NCI-H1436 (cell line): ENCODE measurements around the gene ALS2.
"Not testable (repeated sequence)": the region's sequence is repeated elsewhere in the genome, so short reads cannot be mapped to it uniquely, and the experiment has no call there.

Experiments used
- DNase-seq: peaks from one replicate; lab custom pipeline; 2025; lab: John Stamatoyannopoulos, UW

The ALS2 gene

GRCh38 chr2:201780674-201781493, at the start of gene ALS2:
TSS of gene ALS2 (minus strand) at chr2:201780933. CDS start at chr2:201768885, 12,048 bp downstream.
- DNase-seq: peak; percentile 96

- no peak for DNase-seq
These were observed 47.5 kb upstream of the ALS2 start for GRCh38 chr2:201828220-201828619.

- no peak for DNase-seq
These were observed 46.9 kb upstream of the ALS2 start for GRCh38 chr2:201827621-201828020.

GRCh38 chr2:201824212-201824611, 43.5 kb upstream of the ALS2 start:
- DNase-seq: no peak

GRCh38 chr2:201821080-201821479, 40.3 kb upstream of the ALS2 start:
- DNase-seq: peak; percentile 33

GRCh38 chr2:201820383-201821007, 39.8 kb upstream of the ALS2 start:
- no peak for DNase-seq

- DNase-seq: no peak
These were observed 36.2 kb upstream of the ALS2 start for GRCh38 chr2:201816657-201817575.

GRCh38 chr2:201813996-201814760, 33.4 kb upstream of the ALS2 start:
- no peak for DNase-seq

- not testable (repeated sequence) for DNase-seq
These were observed 29.9 kb upstream of the ALS2 start for GRCh38 chr2:201810604-201811003.

GRCh38 chr2:201809633-201810032, 28.9 kb upstream of the ALS2 start:
- DNase-seq: no peak

GRCh38 chr2:201808027-201808426, 27.3 kb upstream of the ALS2 start:
- DNase-seq: no peak

- no peak for DNase-seq
These were observed 26.8 kb upstream of the ALS2 start for GRCh38 chr2:201807452-201807999.

- no peak for DNase-seq
These were observed 25.9 kb upstream of the ALS2 start, which contains the start of gene CDK15 for GRCh38 chr2:201806442-201807170. TSS of gene CDK15 (plus strand) at chr2:201806537. CDS start at chr2:201806665, 128 bp downstream.

- not testable (repeated sequence) for DNase-seq
These were observed 18.2 kb upstream of the ALS2 start for GRCh38 chr2:201798914-201799285.

GRCh38 chr2:201798252-201798913, 17.6 kb upstream of the ALS2 start:
- DNase-seq: no peak

GRCh38 chr2:201797175-201797840, 16.6 kb upstream of the ALS2 start:
- DNase-seq: no peak

- DNase-seq: no peak
These were observed 15.7 kb upstream of the ALS2 start for GRCh38 chr2:201796478-201796865.

GRCh38 chr2:201795607-201796477, 15.1 kb upstream of the ALS2 start:
- no peak for DNase-seq
